8988T (cell line): ENCODE data around the gene EEF2K.
"Not testable (repeated sequence)": the region's sequence is repeated elsewhere in the genome, so short reads cannot be mapped to it uniquely, and the experiment has no call there.

Source experiments
- DNase-seq: peaks from one replicate; pipeline ENCODE4 v3.0.0; 2011

The EEF2K gene

DNA sequence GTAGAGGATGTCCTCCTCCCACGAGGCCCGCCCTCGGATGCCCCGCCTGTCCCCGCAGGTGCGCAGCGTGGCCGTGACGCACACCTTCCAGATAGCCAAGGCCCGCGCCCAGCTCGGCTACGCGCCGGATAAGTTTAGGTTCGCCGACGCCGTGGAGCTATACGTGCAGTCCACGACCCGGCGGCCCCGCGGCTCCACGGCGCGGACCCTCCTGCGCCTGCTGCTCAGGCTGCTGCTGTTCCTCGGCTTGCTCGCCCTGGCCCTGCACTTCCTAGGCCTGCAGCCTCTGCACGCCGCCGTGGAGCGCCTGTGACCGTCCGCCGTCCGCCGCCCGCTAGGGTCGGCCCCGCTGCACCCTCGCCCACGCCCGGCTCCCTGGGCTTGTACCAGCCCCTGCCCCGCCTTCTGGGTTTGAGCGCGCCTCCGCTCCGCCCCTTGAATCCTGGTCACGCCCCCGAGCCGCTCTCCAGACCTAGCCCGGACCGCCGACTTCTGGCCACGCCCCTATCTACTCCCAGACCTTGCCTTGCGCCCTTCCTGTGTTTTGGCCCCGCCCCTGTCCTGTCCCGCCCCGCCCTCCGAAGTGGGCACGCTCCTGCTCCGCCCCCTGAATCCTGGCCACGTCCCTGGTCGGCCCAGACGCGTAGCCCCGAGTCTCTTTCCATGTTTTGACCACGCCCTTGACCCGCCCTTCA lies 15.8 kb upstream of the EEF2K start:
- peak; percentile 44 for DNase-seq

DNA sequence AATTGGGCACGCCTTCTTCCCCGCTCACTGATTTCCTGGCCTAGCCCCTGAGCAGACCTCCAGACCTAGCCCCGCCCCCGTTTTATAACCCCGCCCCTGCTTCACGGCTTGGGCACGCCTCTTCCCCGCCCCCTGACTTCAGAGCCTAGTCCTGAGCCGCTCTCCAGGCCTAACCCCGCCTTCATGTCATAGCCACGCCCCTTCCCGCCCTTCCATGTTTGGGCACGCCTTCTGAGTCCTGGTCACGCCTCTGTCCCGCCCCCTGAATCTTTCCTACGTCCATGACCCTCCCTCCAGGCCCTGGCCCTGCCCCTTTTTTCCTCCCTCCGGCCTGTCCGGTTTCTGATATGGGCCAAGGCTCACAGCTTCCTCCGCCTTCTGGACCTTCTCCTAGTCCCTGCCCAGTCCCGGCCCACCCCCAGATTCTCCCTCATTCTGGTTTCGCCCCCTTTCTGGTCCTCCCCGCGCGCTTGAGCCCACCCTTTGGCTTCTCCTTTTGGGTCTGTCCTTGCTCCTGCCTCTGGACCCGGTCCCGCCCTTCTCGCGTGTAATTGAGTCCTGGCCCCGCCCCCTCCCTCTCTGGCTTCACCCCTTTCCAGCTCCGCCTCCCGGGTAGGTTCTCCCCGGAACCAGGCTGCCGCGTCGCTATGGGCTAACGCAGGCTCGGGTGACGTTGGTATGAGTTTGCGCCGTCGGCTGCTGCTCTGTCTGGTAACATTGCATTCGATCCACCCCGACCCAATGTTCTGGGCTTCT lies 15.1 kb upstream of the EEF2K start:
- DNase-seq, result peak; percentile 55

DNA sequence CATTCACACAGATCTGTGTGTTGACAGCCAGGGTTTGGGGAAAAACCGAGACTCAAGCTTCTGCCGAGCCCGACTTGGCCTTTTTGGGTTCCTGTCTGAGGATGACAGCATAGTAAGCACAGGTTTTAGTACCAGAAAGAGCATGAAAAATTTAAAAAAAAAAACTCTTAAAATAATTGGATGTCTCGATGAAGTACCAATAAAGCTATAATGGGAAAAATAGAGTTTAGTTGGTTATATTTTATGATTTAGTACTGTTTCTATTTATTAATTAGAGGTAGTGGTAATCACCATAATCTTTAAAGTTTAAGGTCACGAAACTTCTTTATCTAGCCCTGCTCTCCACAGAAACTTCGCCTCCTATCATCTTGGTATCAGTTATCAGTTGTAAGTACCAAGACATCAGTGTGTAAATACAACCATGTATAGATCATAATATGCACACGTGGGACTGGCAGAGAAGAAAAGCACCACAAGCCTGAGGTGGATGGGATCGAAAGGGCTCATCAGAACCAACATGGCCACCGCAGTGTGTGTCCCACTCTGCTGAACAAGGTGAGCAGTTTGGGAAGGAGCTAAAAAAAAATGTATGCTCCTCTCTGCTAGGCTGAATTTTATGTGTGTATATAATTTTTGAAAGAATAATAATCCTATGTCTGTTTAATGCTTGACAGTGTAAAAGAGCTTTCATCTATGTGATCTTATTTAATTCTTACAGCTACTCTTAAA lies 14.4 kb upstream of the EEF2K start:
- no peak for DNase-seq

DNA sequence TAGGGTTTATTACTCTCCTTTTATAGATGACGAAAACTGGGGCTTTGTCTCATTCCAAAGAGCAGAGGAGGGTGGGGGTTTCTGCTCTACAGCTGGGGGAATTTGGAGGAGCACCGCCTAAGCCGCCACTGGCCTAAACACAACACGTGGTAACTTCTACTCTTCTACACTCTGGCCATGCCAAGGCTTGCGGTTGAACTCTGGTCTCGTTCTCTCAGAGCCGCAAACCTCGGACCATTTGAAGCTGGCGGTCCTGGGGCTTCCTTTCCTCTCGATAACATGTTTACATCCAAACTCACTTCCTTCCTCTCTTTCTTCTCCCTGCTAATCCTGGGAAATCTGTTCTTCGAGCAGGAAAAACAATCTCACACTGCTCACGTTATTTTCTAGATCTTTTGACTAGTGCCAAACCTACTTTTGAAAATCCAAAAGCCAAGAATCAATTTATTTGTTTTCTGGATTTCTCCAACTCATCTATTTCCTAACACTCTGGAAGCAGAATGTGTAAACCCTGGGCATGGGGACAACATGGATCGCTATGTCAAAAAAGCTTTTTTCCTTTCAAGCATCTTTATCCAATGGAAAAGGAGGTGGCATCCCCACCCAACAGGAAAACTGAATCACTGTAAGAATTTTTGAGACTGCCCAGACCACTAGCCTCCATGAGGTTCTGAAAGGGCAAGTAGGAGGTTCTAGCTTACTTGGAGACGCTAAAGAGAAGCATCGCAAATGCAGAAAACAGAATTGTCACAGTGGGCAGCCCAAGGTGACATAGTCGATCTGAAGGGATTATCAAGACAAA lies 13.6 kb upstream of the EEF2K start:
- DNase-seq, result no peak

DNA sequence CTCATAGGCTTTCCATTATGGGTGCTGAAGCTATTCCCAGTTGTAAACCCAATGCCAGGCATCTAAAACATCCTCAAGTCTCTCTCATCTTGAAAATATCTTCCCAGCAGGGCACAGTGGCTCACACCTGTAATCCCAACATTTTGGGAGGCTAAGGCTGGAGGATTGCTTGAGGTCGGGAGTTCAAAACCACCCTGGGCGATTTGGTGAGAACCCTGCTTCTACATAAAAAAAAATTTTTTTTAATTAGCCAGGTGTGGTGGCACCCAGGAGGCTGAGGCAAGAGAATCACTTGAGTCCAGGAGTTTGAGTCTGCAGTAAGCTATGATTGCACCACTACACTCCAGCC lies 13.0 kb upstream of the EEF2K start:
- DNase-seq, result no peak

DNA sequence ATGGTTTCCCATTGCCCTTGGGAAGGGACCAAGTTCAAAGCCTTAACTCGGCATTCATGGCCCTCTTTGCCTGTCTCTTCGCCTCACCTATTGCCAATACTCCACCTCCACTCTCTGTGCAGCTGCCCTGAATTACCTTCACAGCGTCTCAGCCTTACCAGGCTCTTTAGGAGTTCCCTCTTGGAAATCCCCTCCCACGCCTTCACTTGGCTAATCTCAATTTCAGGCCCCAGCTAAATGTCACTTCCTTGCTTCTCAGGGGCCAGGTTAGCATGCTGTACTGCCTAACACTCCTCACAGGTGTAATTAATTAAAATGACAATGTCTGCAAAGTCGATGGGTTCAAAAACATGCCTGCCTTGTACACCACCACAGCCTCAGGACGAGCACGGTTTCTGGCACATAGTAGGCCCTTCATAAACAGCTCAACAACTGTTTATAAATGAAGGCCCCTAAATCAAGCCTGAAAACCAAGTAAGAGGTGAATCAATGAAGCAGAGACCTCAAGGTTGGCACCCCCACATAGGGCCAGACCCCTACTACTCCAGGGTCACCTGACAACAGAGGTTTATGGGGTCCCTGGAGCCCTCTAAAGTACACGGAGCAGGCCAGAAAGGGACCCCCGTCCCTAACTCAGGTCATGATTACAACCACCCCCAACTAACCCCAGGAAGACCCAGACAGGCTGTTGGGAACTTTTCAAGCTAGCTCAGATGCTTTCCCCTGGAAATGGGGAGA lies 11.2 kb upstream of the EEF2K start:
- DNase-seq, result no peak

DNA sequence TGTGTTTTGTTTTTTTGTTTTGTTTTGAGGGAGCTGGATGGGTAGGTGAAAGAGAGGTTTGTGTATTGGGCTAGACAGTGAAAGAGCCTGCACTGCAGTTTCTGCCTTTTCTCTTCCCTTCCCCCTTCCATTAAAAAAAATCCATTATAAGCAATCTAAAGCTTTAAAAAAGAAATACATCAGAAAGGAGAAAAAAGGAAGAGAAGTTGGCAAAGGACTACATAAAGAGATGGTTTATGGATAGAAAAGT lies 10.7 kb upstream of the EEF2K start:
- DNase-seq, result no peak

DNA sequence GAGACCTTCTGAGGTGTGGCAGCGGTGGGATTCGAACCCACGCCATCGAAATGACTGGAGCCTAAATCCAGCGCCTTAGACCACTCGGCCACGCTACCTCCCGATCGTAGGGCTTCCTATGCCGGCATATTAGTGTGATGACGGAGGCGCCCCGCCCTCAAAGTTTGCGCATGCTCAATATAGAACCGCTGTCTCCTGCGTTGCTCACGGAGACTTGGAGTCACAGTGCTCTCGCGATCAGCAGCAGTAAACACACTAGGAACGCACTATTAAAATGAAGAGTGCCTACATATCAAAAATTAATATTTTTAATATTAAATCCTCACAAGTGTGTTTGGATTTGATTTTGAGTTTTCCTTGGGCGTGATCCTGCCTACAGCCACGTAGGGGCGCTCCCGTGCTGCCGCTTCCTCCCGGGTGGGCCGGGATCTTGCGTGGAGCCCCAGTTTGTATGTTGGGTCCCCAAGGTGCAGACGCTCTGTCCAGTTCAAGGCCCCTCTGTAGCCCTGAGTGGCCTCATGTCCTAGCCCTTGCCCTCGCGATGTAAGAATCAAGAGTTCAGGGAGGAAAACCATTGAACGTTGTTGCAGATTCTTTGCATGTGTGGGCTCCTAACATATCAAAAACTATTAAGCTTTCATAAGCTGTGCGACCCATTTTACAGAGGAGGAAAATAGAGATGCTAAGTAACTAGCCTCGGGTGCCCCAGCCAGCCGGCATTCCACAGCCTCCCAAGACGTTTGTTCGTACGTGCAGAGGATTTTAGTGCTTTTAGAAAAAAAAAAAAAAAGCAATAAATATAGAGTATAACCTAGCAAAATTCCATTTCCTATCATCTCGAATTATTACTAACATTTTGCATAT lies 10.2 kb upstream of the EEF2K start:
- no peak for DNase-seq

DNA sequence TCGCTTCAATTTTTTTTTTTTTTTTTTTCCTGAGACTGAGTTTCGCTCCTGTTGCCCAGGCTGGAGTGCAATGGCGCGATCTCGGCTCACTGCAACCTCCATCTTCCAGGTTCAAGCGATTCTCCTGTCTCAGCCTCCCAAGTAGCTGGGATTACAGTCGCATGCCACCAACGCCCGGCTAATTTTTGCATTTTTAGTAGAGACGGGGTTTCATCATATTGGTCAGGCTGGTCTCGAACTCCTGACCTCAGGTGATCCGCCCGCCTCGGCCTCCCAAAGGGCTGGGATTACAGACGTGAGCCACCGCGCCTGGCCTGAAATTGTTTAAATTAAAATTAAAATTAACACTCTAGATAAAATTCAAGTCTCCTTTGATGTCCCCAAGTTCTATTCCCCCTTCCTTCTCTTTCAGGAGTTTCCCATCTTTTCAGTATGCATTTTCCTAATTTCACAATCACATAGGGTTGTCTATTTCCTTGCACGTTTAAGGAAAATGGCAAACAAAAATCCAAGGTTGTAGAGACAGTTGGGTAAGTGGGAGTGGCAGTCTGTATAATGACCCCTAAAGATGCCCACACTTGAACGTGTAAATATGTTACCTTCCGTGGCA lies 9.4 kb upstream of the EEF2K start:
- DNase-seq, result not testable (repeated sequence)

DNA sequence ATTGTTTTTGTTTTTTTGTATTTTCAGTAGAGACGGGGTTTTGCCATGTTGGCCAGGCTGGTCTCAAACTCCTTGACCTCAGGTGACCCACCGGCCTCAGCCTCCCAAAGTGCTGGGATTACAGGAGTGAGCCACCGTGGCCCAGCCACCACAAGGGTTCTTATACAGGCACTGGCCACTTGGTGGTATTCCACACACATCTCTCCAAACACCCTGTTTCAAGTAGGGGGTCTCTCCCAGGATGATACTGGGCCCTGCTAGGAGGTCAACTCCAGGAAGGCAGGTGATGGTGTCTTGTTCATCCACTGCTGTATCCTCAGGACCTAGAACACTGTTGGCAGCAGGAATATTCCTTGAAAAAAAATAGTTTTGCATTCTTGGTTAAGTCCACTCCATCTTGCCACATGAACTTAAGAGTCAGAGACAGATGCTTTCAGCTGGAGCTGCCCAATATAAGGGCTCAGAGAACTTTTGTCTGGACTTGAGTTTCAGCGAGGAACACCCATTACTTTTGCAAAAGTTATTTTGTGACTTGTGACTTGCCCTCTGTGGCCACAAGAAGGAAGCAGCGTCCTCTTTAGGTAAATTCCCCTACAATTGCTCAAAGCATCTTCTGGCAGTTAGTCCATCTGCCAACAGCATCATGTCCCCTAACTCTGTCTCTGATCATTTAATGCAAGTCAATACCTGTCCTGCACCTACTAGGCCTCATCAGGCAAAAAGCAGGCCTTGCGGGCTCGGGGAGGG lies 7.4 kb upstream of the EEF2K start:
- no peak for DNase-seq

DNA sequence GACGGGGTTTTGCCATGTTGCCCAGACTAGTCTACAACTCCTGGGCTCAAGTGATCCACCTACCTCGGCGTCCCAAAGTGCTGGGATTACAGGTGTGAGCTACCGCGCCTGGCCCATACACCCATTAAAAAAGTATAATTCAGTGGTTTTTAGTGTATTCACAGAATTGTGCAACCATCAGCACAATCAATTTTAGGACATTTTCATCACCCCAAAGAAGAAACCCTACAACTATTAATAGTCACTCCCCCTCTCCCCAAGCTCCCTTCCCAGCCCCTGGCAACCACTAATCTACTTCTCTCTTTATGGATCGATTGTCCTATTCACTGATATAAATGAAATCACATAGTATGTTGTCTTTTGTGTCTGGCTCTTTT lies 3.8 kb upstream of the EEF2K start:
- no peak for DNase-seq

DNA sequence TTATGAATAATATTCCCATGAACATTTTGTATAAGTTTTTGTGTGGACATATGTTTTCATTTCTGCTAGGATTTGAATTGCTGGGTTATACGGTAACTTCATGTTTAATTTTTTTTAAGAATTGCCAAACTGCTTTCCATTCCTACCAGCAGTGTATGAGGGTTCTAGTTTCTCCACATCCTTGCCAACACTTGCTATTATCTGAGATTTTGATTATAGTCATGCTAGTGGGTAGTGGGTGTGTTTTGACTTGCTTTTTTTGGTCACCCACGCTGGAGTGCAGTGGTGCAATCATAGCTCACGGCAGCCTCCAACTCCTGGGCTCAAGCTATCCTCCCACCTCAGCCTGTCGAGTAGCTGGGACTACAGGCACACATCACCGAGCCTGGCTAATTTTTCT lies 3.0 kb upstream of the EEF2K start:
- DNase-seq, result no peak

DNA sequence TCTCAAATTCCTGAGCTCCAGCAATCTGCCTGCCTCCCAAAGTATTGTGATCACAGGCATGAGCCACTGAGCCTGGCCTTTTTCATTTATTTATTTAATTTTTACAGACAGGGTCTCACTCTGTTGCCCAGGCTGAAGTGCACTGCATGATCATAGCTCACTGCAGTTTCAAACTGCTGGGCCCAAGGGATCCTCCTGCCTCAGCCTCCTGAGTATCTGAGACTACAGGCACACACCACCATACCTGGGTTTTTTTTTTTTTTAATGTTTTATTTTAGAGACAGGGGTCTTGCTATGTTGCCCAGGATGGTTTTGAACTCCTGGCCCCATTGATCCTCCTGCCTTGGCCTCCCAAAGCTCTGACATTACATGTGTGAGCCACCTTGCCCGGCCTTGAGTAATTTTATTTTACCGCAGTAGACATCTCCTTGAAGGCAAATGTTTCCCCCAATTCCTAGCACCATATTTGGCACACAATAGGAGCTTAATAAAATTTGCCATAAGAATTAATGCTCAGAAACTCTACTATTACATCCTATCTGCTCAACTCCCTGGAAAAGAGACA lies 1.9 kb upstream of the EEF2K start:
- DNase-seq, result no peak

DNA sequence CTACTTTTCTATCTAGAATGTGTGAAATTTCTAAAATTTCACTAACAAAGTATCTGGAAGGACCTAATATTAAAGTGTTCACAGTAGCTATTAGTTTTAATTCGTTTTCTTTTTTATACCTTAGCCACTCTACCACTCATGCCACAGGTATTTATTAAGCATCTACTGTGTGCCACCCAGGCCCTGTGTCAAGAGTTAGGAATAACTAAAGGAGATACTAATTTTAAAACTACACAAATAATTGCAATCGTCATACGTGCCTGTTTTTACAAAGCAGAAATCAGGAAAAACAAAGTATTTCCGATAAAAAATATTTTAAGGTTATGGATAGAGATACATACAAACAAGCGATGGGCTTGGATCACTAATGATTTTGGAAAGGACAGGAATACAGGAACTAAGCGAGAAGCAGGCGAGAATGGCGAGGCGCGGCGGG lies 483 bp upstream of the EEF2K start:
- DNase-seq, result no peak

DNA sequence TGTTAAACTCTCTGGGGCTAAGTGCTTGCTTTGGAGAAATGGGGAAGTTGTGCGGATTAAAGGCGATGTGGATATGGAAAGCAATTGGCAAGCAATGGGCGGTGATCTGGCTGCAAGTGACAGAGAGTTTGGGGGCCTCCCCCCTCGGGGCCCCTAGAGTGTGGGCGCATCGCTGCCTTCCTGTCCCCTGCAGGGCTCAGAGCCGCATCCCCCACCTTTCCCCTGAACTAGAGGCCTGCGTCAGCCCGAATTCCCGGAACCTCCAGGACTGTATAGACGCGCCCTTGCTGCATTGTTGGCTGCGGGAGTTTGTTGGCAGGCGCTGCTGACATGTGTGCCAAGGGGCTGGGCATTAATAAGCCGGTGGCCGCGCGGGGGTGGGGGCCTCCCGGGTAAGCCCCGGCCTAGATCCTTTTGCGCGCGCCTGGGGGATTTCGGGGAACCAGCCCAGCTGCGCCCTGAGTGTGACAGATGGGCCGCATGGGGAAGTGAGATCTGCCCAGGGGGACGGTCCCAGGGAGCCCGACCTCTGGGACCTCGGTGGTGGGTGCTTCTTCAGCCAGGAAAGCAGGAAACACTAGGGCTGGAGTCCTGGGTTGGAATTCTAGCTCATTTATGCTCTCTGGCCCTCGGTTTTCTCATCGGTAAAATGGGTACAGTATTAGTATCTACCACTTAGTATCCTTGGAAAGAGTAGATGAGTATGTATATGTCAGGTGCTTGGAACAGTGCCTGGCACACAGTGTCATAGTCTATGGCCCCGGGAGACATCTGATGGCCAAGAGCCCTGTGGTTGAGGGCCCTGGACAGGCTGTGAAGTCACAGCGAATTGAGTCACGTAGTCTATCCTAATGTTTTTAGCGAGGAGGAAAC lies 1.0 kb downstream of the EEF2K start:
- DNase-seq, result no peak

DNA sequence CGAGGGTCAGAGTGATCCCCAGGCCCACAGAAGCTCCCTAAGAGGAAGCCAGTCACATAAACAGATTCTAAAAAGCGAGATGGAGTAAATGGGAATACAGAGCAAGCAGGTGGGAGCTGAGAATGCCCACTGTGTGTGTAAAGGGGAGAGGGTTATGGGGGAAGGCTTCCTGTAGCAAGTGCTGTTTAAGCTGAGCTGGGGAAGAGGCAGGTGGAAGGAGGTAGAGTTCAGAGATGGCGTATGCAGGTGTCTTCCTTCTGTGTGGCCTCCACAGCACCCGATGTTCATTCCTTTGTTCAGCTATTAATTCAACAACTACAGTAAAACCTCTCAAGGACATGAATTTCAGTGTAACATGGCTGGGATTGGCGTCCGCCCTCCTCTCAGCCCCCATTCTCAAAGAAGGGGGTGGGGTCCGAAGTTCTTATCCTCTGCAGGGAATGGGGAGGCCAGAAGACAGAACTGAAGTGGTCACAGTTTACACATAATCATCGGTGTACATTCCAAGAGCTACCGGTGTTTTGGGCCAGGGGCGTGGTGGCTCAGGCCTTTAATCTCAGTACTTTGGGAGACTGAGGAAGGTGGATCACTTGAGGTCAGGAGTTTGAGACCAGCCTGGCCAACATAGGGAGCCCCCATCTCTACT lies 1.8 kb downstream of the EEF2K start:
- no peak for DNase-seq

DNA sequence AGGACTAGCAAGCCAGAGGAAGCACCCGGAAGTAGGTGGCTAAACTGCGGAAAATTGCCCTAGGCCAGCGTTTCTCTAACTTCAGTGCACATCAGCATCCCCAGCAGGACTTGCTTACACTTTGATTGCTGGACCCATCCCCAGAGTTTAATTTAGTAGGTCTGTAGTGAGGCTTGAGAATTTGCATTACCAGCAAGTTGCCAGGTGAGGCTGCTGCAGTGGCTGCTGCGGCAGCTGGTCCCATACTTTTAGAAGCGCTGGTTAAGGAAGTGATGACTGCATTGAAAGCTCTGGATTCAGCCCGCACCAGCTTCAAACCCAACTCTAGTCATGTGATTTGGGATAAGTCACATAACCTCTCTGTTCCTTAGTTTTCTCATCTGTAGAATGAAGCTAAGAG lies 4.2 kb downstream of the EEF2K start:
- DNase-seq, result no peak

DNA sequence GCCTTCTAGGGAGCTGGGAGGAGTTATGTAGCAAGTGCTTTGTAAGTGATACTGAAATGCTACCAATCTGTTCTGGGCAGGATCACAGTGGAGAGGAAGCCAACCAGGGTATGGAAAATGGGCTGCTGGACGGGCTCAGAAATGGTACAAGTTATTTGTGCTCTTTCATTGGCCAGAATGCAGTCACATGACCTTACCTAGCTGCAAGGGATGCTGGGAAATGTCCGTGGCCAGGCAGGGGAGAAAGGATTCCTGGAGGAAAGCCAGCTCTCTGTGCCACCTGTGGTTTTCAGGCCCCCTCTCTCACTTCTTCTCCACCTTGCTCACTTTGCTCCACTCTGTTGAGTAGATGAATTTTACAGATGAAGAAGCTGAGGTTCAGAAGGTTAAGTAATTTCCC lies 4.8 kb downstream of the EEF2K start:
- DNase-seq, result no peak

DNA sequence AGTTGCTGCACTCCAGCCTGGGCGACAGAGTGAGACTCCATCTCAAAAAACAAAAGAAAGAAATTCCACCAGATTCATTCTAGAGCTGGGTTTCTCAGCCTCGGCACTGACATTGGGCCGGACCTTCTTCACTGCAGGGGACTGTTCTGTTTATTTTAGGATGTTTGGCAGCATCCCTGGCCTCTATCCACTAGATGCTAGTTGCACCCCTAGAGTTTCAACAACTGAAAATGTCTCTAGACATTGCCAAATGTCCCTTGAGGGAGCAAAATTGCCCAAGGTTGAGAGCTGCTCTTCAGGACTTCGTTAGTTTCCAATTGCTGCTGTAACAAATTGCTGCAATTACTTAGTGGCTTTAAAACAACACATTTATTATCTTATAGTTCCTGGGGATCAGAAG lies 7.2 kb downstream of the EEF2K start:
- no peak for DNase-seq
